HepG2 (cell line): ENCODE results near the gene CMIP. TPM values are rescaled to one million over a fixed set of nuclear protein-coding genes. Genes with fewer than 3 reads are reported as not detected.
A peak's percentile ranks its signal among the peaks of the same experiment; 100 is the strongest.

ENCODE experiments used
- ATRX ChIP-seq: sonication (generic); formaldehyde crosslinking; IDR thresholded peaks from 2 replicates; pipeline ENCODE4 v1.4.0; 2020; ENCODE audit warnings: missing genetic modification reagents, borderline replicate concordance
- CHD4 ChIP-seq: fragments of 200-600 bp; sonication (generic); IDR thresholded peaks from 2 replicates; pipeline ENCODE4 v1.7.0; 2017; ENCODE audit warnings: mild to moderate bottlenecking, low read length, borderline replicate concordance
- GABPA ChIP-seq, 2 experiments: IDR thresholded peaks; 2 replicates each; pipeline ENCODE4 v1.6.1; 2011 to 2016; ENCODE audit warnings: low read depth in 2 of 2, low read length in 1 of 2, missing biosample characterization in 1 of 2, missing genetic modification characterization in 1 of 2
- GATAD1 ChIP-seq: IDR thresholded peaks from 2 replicates; pipeline ENCODE4 v1.6.1; 2016; ENCODE audit warnings: missing genetic modification reagents, missing compliant biosample characterization
- GZF1 ChIP-seq: sonication (generic); formaldehyde crosslinking; IDR thresholded peaks from 2 replicates; pipeline ENCODE4 v1.5.1; 2020; ENCODE audit warnings: mild to moderate bottlenecking, missing genetic modification reagents
- HDAC1 ChIP-seq: sonication (generic); formaldehyde crosslinking; IDR thresholded peaks from 2 replicates; pipeline ENCODE4 v1.5.1; 2020; ENCODE audit warnings: mild to moderate bottlenecking, missing genetic modification reagents
- HMG20B ChIP-seq: conservative IDR thresholded peaks from 2 replicates; pipeline ENCODE4 v1.6.1; 2016; ENCODE audit warnings: missing genetic modification reagents, missing compliant biosample characterization
- HOXD1 ChIP-seq: sonication (generic); formaldehyde crosslinking; IDR thresholded peaks from 2 replicates; pipeline ENCODE4 v1.5.0; 2020; ENCODE audit warnings: missing genetic modification reagents
- IRF1 ChIP-seq: sonication (generic); formaldehyde crosslinking; IDR thresholded peaks from 2 replicates; pipeline ENCODE4 v1.4.0; 2020; ENCODE audit warnings: low read depth, mild to moderate bottlenecking, missing genetic modification reagents
- JUND ChIP-seq: sonication (generic); formaldehyde crosslinking; IDR thresholded peaks from 2 replicates; pipeline ENCODE4 v1.8.0; 2022; ENCODE audit warnings: mild to moderate bottlenecking, missing genetic modification reagents
- KAT2B ChIP-seq: fragments of 150-350 bp; IDR thresholded peaks from 2 replicates; pipeline ENCODE4 v1.6.1; 2014; ENCODE audit warnings: low read depth, low read length, borderline replicate concordance
- MEIS2 ChIP-seq: sonication (generic); formaldehyde crosslinking; IDR thresholded peaks from 2 replicates; pipeline ENCODE4 v1.9.0; 2021; ENCODE audit warnings: mild to moderate bottlenecking, missing genetic modification reagents
- MZF1 ChIP-seq: sonication (generic); formaldehyde crosslinking; IDR thresholded peaks from 2 replicates; pipeline ENCODE4 v1.8.1; 2023; ENCODE audit warnings: mild to moderate bottlenecking, missing genetic modification reagents, borderline replicate concordance
- NCOR1 ChIP-seq: fragments of 200-600 bp; sonication (generic); IDR thresholded peaks from 2 replicates; pipeline ENCODE4 v1.7.0; 2017; ENCODE audit warnings: antibody characterized with exemption, low read length, borderline replicate concordance
- NONO ChIP-seq, 2 experiments: fragments of 450-650 bp in 1 of 2; sonication (generic) in 1 of 2; formaldehyde crosslinking in 1 of 2; IDR thresholded peaks in 1 of 2; conservative IDR thresholded peaks in 1 of 2; 2 replicates each; pipeline versions ENCODE4 v1.6.1 to v1.8.0; 2017 to 2022; ENCODE audit warnings: mild to moderate bottlenecking in 1 of 2, missing genetic modification reagents in 1 of 2, moderate library complexity in 1 of 2
- PCBP2 ChIP-seq: fragments of 200-400 bp; formaldehyde crosslinking; optimal IDR thresholded peaks from 2 replicates; pipeline ENCODE3; 2018; ENCODE audit warnings: low read length, low read depth; ENCODE audit not compliant: poor library complexity, severe bottlenecking
- SALL2 ChIP-seq: sonication (generic); formaldehyde crosslinking; IDR thresholded peaks from 2 replicates; pipeline ENCODE4 v1.8.1; 2023; ENCODE audit warnings: mild to moderate bottlenecking, missing genetic modification reagents, inconsistent platforms
- SIX4 ChIP-seq: sonication (generic); formaldehyde crosslinking; IDR thresholded peaks from 2 replicates; pipeline ENCODE4 v1.4.0; 2020; ENCODE audit warnings: missing genetic modification reagents
- TCF7L2 ChIP-seq: IDR thresholded peaks from 2 replicates; pipeline ENCODE4 v1.6.1; 2011; ENCODE audit warnings: mild to moderate bottlenecking, low read depth, low read length, moderate library complexity
- YEATS2 ChIP-seq: sonication (generic); formaldehyde crosslinking; IDR thresholded peaks from 2 replicates; pipeline ENCODE4 v1.4.0; 2020; ENCODE audit warnings: missing genetic modification reagents, borderline replicate concordance
- ZFX ChIP-seq: sonication (generic); formaldehyde crosslinking; IDR thresholded peaks from 2 replicates; pipeline ENCODE4 v1.4.0; 2020; ENCODE audit warnings: mild to moderate bottlenecking, low read depth, missing genetic modification reagents, moderate library complexity
- ZNF296 ChIP-seq: sonication (generic); formaldehyde crosslinking; conservative IDR thresholded peaks from 2 replicates; pipeline ENCODE4 v1.5.0; 2020; ENCODE audit warnings: mild to moderate bottlenecking, missing genetic modification reagents
- ZNF546 ChIP-seq: sonication (generic); formaldehyde crosslinking; conservative IDR thresholded peaks from 2 replicates; pipeline ENCODE4 v1.8.1; 2023; ENCODE audit warnings: mild to moderate bottlenecking, missing genetic modification reagents
- ZNF749 ChIP-seq: sonication (generic); formaldehyde crosslinking; IDR thresholded peaks from 2 replicates; pipeline ENCODE4 v1.8.0; 2022; ENCODE audit warnings: mild to moderate bottlenecking, missing genetic modification reagents, moderate library complexity, borderline replicate concordance
- ZSCAN31 ChIP-seq: sonication (generic); formaldehyde crosslinking; IDR thresholded peaks from 2 replicates; pipeline ENCODE4 v1.5.0; 2020; ENCODE audit warnings: low read depth, mild to moderate bottlenecking, missing genetic modification reagents
- polyA plus RNA-seq, 8 experiments: library from polyadenylated mRNA; depleted of rRNA in 3 of 8; stranded (reverse) in 7 of 8; unstranded in 1 of 8; fragments of >200 nt; fragmentation: Illumina TruSeq in 4 of 8; extraction: Trizol in 4 of 8; gene quantifications; 2 replicates each; pipeline versions ENCODE4 v1.2.1 to v1.2.3, GENCODE V29; 2011 to 2016; ENCODE audit warnings: low read depth in 4 of 8, missing spikeins in 1 of 8, mixed read lengths in 1 of 8; ENCODE audit not compliant: insufficient read depth in 1 of 8
- total RNA-seq, 5 experiments: library from RNA; depleted of rRNA; stranded (reverse); fragments of >200 nt; fragmentation: Illumina TruSeq; extraction: Trizol; gene quantifications; 2 replicates each; pipeline ENCODE4 v1.2.3, GENCODE V29; 2016; ENCODE audit warnings: low read depth in 1 of 5
- TF ChIP-seq, protein P1 (sequence below): sonication (generic); formaldehyde crosslinking; conservative IDR thresholded peaks from 2 replicates; pipeline ENCODE4 v1.4.0; 2020; ENCODE audit warnings: missing genetic modification reagents
- TF ChIP-seq, protein P2 (sequence below), 2 experiments: sonication (generic) in 1 of 2; formaldehyde crosslinking in 1 of 2; IDR thresholded peaks; 2 replicates each; pipeline versions ENCODE4 v1.4.0 to v1.6.1; 2018 to 2020; ENCODE audit warnings: missing genetic modification reagents in 2 of 2, borderline replicate concordance in 1 of 2, low read depth in 1 of 2, mild to moderate bottlenecking in 1 of 2, missing biosample characterization in 1 of 2

The CMIP gene
- total and polyA plus RNA-seq, 2 of the 13 experiments (the other 11 are each of a cell fraction or from before 2014, with no cell fraction given): 10.9 to 18.1 TPM

DNA sequence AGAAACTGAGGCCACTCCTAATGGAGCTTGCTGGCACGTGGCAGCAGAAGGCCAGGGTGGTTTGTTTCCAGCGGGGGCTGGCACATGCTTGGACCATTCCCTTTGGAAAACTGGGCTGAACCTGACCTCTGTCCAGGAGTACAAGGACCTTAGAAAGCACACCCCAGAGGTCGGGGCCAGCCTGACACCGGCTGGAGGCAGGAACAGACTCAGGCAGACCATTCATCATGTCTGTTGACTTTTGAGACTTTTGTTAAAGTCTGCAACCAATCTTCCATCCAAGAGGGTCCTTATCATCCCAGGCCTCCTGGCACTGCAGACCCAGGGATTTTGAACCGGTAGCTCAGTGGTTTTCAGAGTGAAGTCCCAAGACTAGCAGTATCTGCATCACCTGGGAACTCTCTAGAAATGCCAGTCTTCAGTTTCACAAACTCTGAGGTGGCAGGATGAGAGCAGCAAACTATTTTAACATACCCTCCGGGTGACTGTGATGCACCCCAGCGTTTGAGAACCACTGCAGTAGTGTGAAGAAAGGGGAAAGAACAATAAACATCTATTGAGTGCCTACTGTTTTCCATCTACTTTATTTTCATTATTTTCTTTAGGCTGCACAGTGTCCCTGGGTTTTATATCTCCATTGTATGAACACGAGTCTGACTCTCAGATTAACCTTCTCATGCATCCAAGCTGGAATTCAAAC lies 189.2 kb downstream of the CMIP start (continued):
- 0 out of 2 replicates have a peak, but pooled peaks have one; percentile 16 for TF ChIP-seq JUND (CRISPR knock-in tag)
- no peak for TF ChIP-seq HMG20B (CRISPR knock-in tag)
- no peak for TF ChIP-seq ZNF749 (CRISPR knock-in tag)
- TF ChIP-seq PCBP2: no peak
- no peak for TF ChIP-seq NONO (IDR thresholded peaks at IDR 0.05)
- 0 out of 2 replicates have a peak, but pooled peaks have one; percentile 35 for TF ChIP-seq NONO (CRISPR knock-in tag; conservative IDR thresholded peaks at IDR 0.05)
- TF ChIP-seq HDAC1: no peak
- no peak for TF ChIP-seq CHD4
- TF ChIP-seq MZF1 (CRISPR knock-in tag): no peak
- no peak for TF ChIP-seq TCF7L2
- TF ChIP-seq MEIS2 (CRISPR knock-in tag): peak; percentile 82
- TF ChIP-seq GZF1: no peak
- TF ChIP-seq, protein P1, sequence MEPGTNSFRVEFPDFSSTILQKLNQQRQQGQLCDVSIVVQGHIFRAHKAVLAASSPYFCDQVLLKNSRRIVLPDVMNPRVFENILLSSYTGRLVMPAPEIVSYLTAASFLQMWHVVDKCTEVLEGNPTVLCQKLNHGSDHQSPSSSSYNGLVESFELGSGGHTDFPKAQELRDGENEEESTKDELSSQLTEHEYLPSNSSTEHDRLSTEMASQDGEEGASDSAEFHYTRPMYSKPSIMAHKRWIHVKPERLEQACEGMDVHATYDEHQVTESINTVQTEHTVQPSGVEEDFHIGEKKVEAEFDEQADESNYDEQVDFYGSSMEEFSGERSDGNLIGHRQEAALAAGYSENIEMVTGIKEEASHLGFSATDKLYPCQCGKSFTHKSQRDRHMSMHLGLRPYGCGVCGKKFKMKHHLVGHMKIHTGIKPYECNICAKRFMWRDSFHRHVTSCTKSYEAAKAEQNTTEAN (CRISPR knock-in tag): 0 out of 2 replicates have a peak, but pooled peaks have one; percentile 22
- TF ChIP-seq, protein P2, sequence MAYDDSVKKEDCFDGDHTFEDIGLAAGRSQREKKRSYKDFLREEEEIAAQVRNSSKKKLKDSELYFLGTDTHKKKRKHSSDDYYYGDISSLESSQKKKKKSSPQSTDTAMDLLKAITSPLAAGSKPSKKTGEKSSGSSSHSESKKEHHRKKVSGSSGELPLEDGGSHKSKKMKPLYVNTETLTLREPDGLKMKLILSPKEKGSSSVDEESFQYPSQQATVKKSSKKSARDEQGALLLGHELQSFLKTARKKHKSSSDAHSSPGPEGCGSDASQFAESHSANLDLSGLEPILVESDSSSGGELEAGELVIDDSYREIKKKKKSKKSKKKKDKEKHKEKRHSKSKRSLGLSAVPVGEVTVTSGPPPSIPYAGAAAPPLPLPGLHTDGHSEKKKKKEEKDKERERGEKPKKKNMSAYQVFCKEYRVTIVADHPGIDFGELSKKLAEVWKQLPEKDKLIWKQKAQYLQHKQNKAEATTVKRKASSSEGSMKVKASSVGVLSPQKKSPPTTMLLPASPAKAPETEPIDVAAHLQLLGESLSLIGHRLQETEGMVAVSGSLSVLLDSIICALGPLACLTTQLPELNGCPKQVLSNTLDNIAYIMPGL (CRISPR knock-in tag; IDR thresholded peaks at IDR 0.05; ENCODE audit: borderline replicate concordance in 1 of 2, low read depth in 1 of 2): no peak
- TF ChIP-seq ZSCAN31 (CRISPR knock-in tag): no peak
- TF ChIP-seq GATAD1 (CRISPR knock-in tag): no peak
- no peak for TF ChIP-seq SALL2 (CRISPR knock-in tag)
- TF ChIP-seq ZNF546 (CRISPR knock-in tag): no peak
- peak; percentile 70 for TF ChIP-seq NCOR1
- TF ChIP-seq KAT2B: no peak
- no peak for TF ChIP-seq GABPA (IDR thresholded peaks at IDR 0.05; ENCODE audit: low read depth, low read length)
- TF ChIP-seq GABPA (CRISPR knock-in tag; IDR thresholded peaks at IDR 0.05; ENCODE audit: low read depth): no peak
- TF ChIP-seq HOXD1 (CRISPR knock-in tag): peak; percentile 85; the same call in 1 of the 2 replicates
- no peak for TF ChIP-seq SIX4 (CRISPR knock-in tag)
- no peak for TF ChIP-seq ZNF296
- no peak for TF ChIP-seq ATRX (CRISPR knock-in tag)
- TF ChIP-seq YEATS2 (CRISPR knock-in tag): no peak
- TF ChIP-seq IRF1 (CRISPR knock-in tag): no peak
- TF ChIP-seq ZFX (CRISPR knock-in tag): peak; percentile 40; the same call in 1 of the 2 replicates
